WTC11 (cell line): ENCODE results near the gene GGCT. TPM values are rescaled to one million over a fixed set of nuclear protein-coding genes. Genes with fewer than 3 reads are reported as not detected.

Source experiments
- ATAC-seq: fragments of 200-7000 bp; cut with Tn5 transposase; 2 replicates; pipeline ENCODE4 v1.10.0; 2021; ENCODE audit warnings: mild to moderate bottlenecking, moderate library complexity
- CTCF ChIA-PET: fragments of 300-600 bp; sonication (Branson Sonifier 250); formaldehyde crosslinking; loops from one replicate; lab custom pipeline; 2021; ENCODE audit warnings: antibody characterized with exemption; lab: Charles Lee
- POLR2A ChIA-PET: fragments of 350-600 bp; sonication (Branson Sonifier 250); formaldehyde crosslinking; loops from one replicate; lab custom pipeline; 2021; ENCODE audit warnings: antibody characterized with exemption; lab: Charles Lee
- DNase-seq: peaks from one replicate; pipeline ENCODE4 v3.0.0; 2021; ENCODE audit warnings: low spot score
- H3K27ac Mint-ChIP-seq: 2 replicates; pipeline ENCODE4 v1.8.0; 2021; ENCODE audit warnings: mixed read lengths
- H3K27me3 Mint-ChIP-seq: 2 replicates; pipeline ENCODE4 v1.8.0; 2021; ENCODE audit warnings: low read depth, mild to moderate bottlenecking, moderate library complexity, mixed read lengths
- H3K36me3 Mint-ChIP-seq: 2 replicates; pipeline ENCODE4 v1.8.0; 2021; ENCODE audit warnings: mixed read lengths
- H3K4me1 Mint-ChIP-seq: 2 replicates; pipeline ENCODE4 v1.8.0; 2022; ENCODE audit warnings: mixed read lengths
- H3K4me3 Mint-ChIP-seq: 2 replicates; pipeline ENCODE4 v1.8.0; 2021; ENCODE audit warnings: mild to moderate bottlenecking, moderate library complexity, mixed read lengths
- H3K9me3 Mint-ChIP-seq: 2 replicates; pipeline ENCODE4 v1.8.0; 2021; ENCODE audit warnings: mixed read lengths
- AFF4 ChIP-seq: sonication (generic); formaldehyde crosslinking; IDR thresholded peaks from 2 replicates; pipeline ENCODE4 v1.8.1; 2023; ENCODE audit warnings: mild to moderate bottlenecking, missing genetic modification reagents, borderline replicate concordance
- CREM ChIP-seq: sonication (generic); formaldehyde crosslinking; IDR thresholded peaks from 2 replicates; pipeline ENCODE4 v1.8.1; 2022; ENCODE audit warnings: mild to moderate bottlenecking, missing genetic modification reagents, moderate library complexity
- ELF4 ChIP-seq: sonication (generic); formaldehyde crosslinking; IDR thresholded peaks from 2 replicates; pipeline ENCODE4 v1.8.1; 2022; ENCODE audit warnings: low read depth, mild to moderate bottlenecking, moderate library complexity, missing genetic modification reagents
- FOXJ3 ChIP-seq: sonication (generic); formaldehyde crosslinking; IDR thresholded peaks from 2 replicates; pipeline ENCODE4 v1.9.0; 2021; ENCODE audit warnings: missing genetic modification reagents, mild to moderate bottlenecking, borderline replicate concordance
- FOXK1 ChIP-seq: sonication (generic); formaldehyde crosslinking; IDR thresholded peaks from 2 replicates; pipeline ENCODE4 v1.8.0; 2022; ENCODE audit warnings: mild to moderate bottlenecking, moderate library complexity, missing genetic modification reagents
- FOXP1 ChIP-seq: sonication (generic); formaldehyde crosslinking; IDR thresholded peaks from 2 replicates; pipeline ENCODE4 v1.8.0; 2022; ENCODE audit warnings: missing genetic modification reagents, mild to moderate bottlenecking, moderate library complexity, borderline replicate concordance
- HMGA2 ChIP-seq: fragments of 250-450 bp; sonication (Bioruptor Pico); IDR thresholded peaks from 2 replicates; pipeline ENCODE4 v1.4.0; 2021; ENCODE audit warnings: mild to moderate bottlenecking, moderate library complexity
- IRF1 ChIP-seq: sonication (generic); formaldehyde crosslinking; IDR thresholded peaks from 2 replicates; pipeline ENCODE4 v1.8.0; 2023; ENCODE audit warnings: missing genetic modification reagents
- KAT7 ChIP-seq: sonication (generic); formaldehyde crosslinking; IDR thresholded peaks from 2 replicates; pipeline ENCODE4 v1.8.1; 2023; ENCODE audit warnings: missing genetic modification reagents, mild to moderate bottlenecking, borderline replicate concordance
- MYBL2 ChIP-seq: sonication (generic); formaldehyde crosslinking; IDR thresholded peaks from 2 replicates; pipeline ENCODE4 v1.8.1; 2023; ENCODE audit warnings: mild to moderate bottlenecking, moderate library complexity, missing genetic modification reagents
- NR1H2 ChIP-seq: sonication (generic); formaldehyde crosslinking; IDR thresholded peaks from 2 replicates; pipeline ENCODE4 v1.9.0; 2021; ENCODE audit warnings: mild to moderate bottlenecking, moderate library complexity, missing genetic modification reagents
- NR2C2 ChIP-seq: sonication (generic); formaldehyde crosslinking; IDR thresholded peaks from 2 replicates; pipeline ENCODE4 v1.8.0; 2022; ENCODE audit warnings: mild to moderate bottlenecking, missing genetic modification reagents
- OVOL2 ChIP-seq: fragments of 250-450 bp; sonication (Bioruptor Pico); IDR thresholded peaks from 2 replicates; pipeline ENCODE4 v1.9.0; 2021; ENCODE audit warnings: mild to moderate bottlenecking, borderline replicate concordance
- PREB ChIP-seq: sonication (generic); formaldehyde crosslinking; IDR thresholded peaks from 2 replicates; pipeline ENCODE4 v1.8.1; 2022; ENCODE audit warnings: mild to moderate bottlenecking, missing genetic modification reagents, moderate library complexity, borderline replicate concordance
- ZSCAN18 ChIP-seq: fragments of 250-450 bp; sonication (Bioruptor Pico); IDR thresholded peaks from 2 replicates; pipeline ENCODE4 v2.1.2; 2022; ENCODE audit warnings: mild to moderate bottlenecking, moderate library complexity
- total RNA-seq: library from RNA; stranded (reverse); gene quantifications from 3 replicates; pipeline ENCODE4 v1.2.3, GENCODE V29; 2021
- TF ChIP-seq, protein P1 (sequence below): sonication (generic); formaldehyde crosslinking; IDR thresholded peaks from 2 replicates; pipeline ENCODE4 v1.8.1; 2022; ENCODE audit warnings: mild to moderate bottlenecking, moderate library complexity, missing genetic modification reagents
- TF ChIP-seq, protein P2 (sequence below): sonication (generic); formaldehyde crosslinking; IDR thresholded peaks from 2 replicates; pipeline ENCODE4 v1.8.0; 2022; ENCODE audit warnings: mild to moderate bottlenecking, missing genetic modification reagents
- TF ChIP-seq, protein P3 (sequence below): sonication (generic); formaldehyde crosslinking; IDR thresholded peaks from 2 replicates; pipeline ENCODE4 v1.8.1; 2023; ENCODE audit warnings: mild to moderate bottlenecking, moderate library complexity, missing genetic modification reagents

GGCT gene
- total RNA-seq, 1 experiment from 2014 or later = 95.4 TPM

DNA sequence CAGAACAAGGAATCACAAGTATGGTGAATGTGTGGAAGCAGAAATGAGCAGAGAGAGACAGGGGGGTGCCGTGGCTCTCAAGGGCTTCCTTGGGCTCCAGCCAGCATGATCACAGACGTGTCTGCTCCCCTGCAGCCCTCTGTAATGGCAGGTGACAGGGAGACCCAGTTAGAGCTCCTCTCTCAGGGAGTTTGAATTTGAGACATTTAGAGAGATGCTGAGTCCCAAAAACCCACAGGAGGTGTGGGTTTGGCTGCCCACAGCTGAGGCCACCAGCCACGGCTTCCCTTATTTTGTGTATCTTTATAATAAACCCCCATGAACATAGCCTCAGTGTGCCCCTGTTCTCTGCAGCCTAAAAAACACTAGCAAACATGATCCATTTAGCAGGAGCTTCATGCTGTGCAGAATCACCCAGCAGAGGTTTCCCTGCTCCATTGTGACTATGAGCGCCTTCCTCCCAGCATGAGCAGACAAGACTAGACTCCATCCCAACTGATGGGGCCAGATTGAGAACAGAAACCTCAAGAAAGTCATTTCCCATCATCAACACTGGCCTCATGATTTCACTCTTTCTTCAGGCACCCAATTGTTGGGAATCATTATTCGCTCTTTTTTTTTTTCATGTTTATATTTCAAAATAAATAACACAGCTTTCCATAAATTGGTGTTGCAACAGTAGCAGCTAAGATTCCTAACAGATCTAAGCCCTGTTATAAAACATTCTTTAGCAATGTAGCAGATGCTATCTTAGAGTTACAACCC is 39.4 kb downstream of the GGCT start (continued):
- TF ChIP-seq AFF4 (CRISPR knock-in tag) (no peak), OVOL2 (CRISPR knock-in tag) (no peak), FOXK1 (CRISPR knock-in tag) (no peak), FOXJ3 (CRISPR knock-in tag) (no peak), PREB (CRISPR knock-in tag) (no peak), ELF4 (no peak), IRF1 (CRISPR knock-in tag) (no peak)
- TF ChIP-seq, protein P1, sequence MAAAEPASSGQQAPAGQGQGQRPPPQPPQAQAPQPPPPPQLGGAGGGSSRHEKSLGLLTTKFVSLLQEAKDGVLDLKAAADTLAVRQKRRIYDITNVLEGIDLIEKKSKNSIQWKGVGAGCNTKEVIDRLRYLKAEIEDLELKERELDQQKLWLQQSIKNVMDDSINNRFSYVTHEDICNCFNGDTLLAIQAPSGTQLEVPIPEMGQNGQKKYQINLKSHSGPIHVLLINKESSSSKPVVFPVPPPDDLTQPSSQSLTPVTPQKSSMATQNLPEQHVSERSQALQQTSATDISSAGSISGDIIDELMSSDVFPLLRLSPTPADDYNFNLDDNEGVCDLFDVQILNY (CRISPR knock-in tag) = no peak

GRCh38 chr7:30464231-30464671 is 40.4 kb downstream of the GGCT start:
- H3K4me3 Mint-ChIP-seq = no peak overlapping the region
- ATAC-seq (no peak), DNase-seq (no peak)
- H3K4me1 Mint-ChIP-seq = peaks cover 15% of the 10 kb centered on the region
- H3K27ac Mint-ChIP-seq = no peak overlapping the region
- H3K36me3 Mint-ChIP-seq = no peaks in the 10 kb centered on the region
- POLR2A ChIA-PET = no interaction called here
- CTCF ChIA-PET = interaction anchor here (1.2 to 2.8 kb wide), 2 partner anchors 100 to 188 kb away, joined by 3 to 9 read pairs; no protein-coding TSS in a partner anchor
- H3K27me3 Mint-ChIP-seq = no peaks in the 10 kb centered on the region
- no peaks in the 10 kb centered on the region for H3K9me3 Mint-ChIP-seq
- no peak for TF ChIP-seq HMGA2 (CRISPR knock-in tag)
- TF ChIP-seq IRF1 (CRISPR knock-in tag) = no peak
- TF ChIP-seq FOXP1 (CRISPR knock-in tag) = no peak
- TF ChIP-seq KAT7 (CRISPR knock-in tag) = no peak
- TF ChIP-seq CREM (CRISPR knock-in tag) = no peak
- no peak for TF ChIP-seq NR1H2 (CRISPR knock-in tag)
- no peak for TF ChIP-seq ZSCAN18 (CRISPR knock-in tag)
- TF ChIP-seq NR2C2 (CRISPR knock-in tag) = no peak
- TF ChIP-seq, protein P2, sequence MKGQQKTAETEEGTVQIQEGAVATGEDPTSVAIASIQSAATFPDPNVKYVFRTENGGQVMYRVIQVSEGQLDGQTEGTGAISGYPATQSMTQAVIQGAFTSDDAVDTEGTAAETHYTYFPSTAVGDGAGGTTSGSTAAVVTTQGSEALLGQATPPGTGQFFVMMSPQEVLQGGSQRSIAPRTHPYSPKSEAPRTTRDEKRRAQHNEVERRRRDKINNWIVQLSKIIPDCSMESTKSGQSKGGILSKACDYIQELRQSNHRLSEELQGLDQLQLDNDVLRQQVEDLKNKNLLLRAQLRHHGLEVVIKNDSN (CRISPR knock-in tag) = no peak
- no peak for TF ChIP-seq MYBL2 (CRISPR knock-in tag)
- no peak for TF ChIP-seq AFF4 (CRISPR knock-in tag)
- TF ChIP-seq, protein P3, sequence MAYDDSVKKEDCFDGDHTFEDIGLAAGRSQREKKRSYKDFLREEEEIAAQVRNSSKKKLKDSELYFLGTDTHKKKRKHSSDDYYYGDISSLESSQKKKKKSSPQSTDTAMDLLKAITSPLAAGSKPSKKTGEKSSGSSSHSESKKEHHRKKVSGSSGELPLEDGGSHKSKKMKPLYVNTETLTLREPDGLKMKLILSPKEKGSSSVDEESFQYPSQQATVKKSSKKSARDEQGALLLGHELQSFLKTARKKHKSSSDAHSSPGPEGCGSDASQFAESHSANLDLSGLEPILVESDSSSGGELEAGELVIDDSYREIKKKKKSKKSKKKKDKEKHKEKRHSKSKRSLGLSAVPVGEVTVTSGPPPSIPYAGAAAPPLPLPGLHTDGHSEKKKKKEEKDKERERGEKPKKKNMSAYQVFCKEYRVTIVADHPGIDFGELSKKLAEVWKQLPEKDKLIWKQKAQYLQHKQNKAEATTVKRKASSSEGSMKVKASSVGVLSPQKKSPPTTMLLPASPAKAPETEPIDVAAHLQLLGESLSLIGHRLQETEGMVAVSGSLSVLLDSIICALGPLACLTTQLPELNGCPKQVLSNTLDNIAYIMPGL (CRISPR knock-in tag) = no peak
